ENCODE results near the gene CARD8.

Gene CARD8

GRCh38 chr19:48169939-48170803 lies 85.5 kb downstream of the CARD8 start, which contains the start of the genes LIG1 and ZSWIM9:
TSS of gene LIG1 (minus strand) at chr19:48170344. CDS start at chr19:48165566, 4,778 bp downstream.
TSS of gene ZSWIM9 (plus strand) at chr19:48170680. CDS start at chr19:48171803, 1,123 bp downstream.
- no peak for FAIRE-seq

- FAIRE-seq, result no peak
Observed at GRCh38 chr19:48169578-48169938, 86.2 kb downstream of the CARD8 start.

GRCh38 chr19:48168689-48169088 lies 87.0 kb downstream of the CARD8 start:
- no peak for FAIRE-seq

DNA sequence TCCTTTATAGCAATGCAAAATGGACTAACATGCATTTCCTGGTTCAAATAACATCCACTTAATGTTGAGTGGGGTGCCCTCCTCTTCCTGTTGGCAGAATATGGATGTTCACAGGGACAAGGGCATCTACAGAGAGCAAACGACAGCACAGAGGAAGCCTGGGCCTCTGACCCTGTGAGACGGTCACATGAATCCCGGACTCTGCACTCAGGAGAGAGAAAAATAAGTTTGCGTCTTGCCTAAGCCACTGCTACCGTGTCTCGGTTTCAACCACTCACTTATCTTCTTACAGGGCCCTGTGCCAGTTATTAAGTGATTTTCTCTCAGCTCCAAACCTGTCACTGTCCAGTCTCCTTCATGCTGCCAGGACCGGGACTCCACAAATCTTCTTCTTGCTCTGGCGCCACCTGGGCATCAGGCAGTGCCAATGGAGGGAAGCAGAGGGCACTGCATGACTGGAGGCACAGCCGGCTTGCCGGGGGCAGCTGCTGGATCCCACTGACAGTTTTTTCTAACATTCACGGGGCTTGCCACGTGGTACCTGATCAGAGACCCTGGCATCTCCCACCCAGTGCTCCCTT lies 97.4 kb downstream of the CARD8 start:
- FAIRE-seq, result no peak
